ENCODE data around the gene ROPN1L. TPM values are rescaled to one million over a fixed set of nuclear protein-coding genes. Genes with fewer than 3 reads are reported as not detected.

The ROPN1L gene
- total RNA-seq, 1 donor from 2014 or later = 11.5 TPM

- H3K27me3 ChIP-seq (ENCODE audit: low read depth) = no peaks in the 10 kb centered on the region
- no peaks in the 10 kb centered on the region for H3K9me3 ChIP-seq
- intact Hi-C loops (cut with DNase I) = no loop called here
- peaks cover 17% of the 10 kb centered on the region for H3K4me1 ChIP-seq
- no peak overlapping the region for H3K4me3 ChIP-seq
- TF ChIP-seq, protein P1, sequence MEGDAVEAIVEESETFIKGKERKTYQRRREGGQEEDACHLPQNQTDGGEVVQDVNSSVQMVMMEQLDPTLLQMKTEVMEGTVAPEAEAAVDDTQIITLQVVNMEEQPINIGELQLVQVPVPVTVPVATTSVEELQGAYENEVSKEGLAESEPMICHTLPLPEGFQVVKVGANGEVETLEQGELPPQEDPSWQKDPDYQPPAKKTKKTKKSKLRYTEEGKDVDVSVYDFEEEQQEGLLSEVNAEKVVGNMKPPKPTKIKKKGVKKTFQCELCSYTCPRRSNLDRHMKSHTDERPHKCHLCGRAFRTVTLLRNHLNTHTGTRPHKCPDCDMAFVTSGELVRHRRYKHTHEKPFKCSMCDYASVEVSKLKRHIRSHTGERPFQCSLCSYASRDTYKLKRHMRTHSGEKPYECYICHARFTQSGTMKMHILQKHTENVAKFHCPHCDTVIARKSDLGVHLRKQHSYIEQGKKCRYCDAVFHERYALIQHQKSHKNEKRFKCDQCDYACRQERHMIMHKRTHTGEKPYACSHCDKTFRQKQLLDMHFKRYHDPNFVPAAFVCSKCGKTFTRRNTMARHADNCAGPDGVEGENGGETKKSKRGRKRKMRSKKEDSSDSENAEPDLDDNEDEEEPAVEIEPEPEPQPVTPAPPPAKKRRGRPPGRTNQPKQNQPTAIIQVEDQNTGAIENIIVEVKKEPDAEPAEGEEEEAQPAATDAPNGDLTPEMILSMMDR (IDR thresholded peaks at IDR 0.05) = no peak
- no peaks in the 10 kb centered on the region for H3K36me3 ChIP-seq
- ATAC-seq (no peak), DNase-seq (no peak)
- H3K27ac ChIP-seq = no peak overlapping the region
These were observed 39.7 kb downstream of the ROPN1L start for GRCh38 chr5:10481241-10481935.

DNA sequence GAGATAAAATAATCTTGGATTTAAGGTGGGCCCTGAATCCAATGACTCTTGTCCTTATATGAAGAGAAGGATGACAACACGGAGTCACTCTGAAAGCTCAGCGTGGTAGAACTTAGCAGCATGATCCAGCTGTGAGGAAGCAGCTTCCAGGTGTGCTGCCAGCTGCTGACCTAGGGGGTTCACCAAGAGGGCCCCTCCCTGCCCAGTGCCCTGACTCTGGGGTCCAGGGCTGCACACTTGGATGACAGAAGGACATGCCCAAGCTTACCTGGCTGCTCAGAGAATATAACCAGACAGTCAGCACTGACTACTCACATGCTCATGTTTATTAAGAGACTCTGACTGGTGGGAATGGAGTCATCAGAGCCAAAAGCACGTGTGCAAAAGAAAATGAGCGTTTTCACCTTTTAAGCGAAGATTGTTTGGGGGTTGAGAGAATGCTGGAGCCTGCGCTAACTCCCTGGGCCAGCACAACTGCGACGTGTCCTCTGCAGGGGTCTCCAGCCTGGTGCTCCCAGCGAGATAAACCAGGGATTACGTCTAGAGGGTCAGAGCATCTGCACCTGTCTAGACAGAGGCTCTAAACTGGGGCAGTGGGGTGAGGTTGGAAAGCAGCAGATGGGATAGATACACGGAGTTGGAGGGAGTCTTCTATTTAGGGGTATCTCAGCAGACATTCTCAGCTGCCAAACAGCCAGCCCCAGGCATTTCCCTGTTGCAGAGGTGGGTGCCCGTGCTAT lies 41.3 kb downstream of the ROPN1L start:
- TF ChIP-seq, protein P1 (IDR thresholded peaks at IDR 0.05) = no peak
- Histone ChIP-seq H3K36me3 (no peaks in the 10 kb centered on the region), H3K4me1 (peaks cover 17% of the 10 kb centered on the region), H3K9me3 (no peaks in the 10 kb centered on the region), H3K27ac (no peak overlapping the region), H3K4me3 (no peak overlapping the region), H3K27me3 (ENCODE audit: low read depth) (no peaks in the 10 kb centered on the region)
- intact Hi-C loops (cut with DNase I) = no loop called here
- no peak for DNase-seq
- no peak for ATAC-seq

DNA sequence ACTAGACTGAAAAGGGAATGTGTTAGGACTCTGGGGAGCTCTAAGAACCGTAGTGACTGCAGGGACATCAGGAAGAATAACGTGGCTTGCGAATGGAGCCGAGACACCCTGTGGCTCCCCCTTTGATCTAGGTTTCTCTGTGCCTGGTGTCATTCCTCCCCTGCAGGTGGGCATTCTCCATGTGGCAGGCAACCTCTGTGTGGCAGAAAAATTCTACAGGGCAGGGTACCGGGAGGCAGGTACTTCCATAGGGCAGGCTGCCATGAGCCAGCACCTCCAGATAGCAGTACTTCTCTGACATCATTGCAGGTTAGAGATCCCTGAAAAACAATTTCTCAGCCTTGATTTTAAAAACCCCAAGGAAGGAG lies 43.1 kb downstream of the ROPN1L start:
- Histone ChIP-seq H3K27ac (peak overlapping the region; percentile 27), H3K4me1 (peaks cover 22% of the 10 kb centered on the region), H3K36me3 (no peaks in the 10 kb centered on the region), H3K27me3 (ENCODE audit: low read depth) (no peaks in the 10 kb centered on the region), H3K4me3 (no peak overlapping the region), H3K9me3 (no peaks in the 10 kb centered on the region)
- TF ChIP-seq, protein P1 (IDR thresholded peaks at IDR 0.05) = no peak
- ATAC-seq = no peak
- intact Hi-C loops (cut with DNase I) = no loop called here
- DNase-seq = no peak

- H3K9me3 ChIP-seq = no peaks in the 10 kb centered on the region
- ATAC-seq = peak; percentile 65 to 67
- peaks cover 27% of the 10 kb centered on the region for H3K4me1 ChIP-seq
- intact Hi-C loops (cut with DNase I) = no loop called here
- TF ChIP-seq, protein P1 (IDR thresholded peaks at IDR 0.05) = no peak
- no peak overlapping the region for H3K4me3 ChIP-seq
- peak overlapping the region; percentile 27 for H3K27ac ChIP-seq
- DNase-seq = peak; percentile 56
- H3K27me3 ChIP-seq (ENCODE audit: low read depth) = no peaks in the 10 kb centered on the region
- no peaks in the 10 kb centered on the region for H3K36me3 ChIP-seq
These were observed 43.6 kb downstream of the ROPN1L start for GRCh38 chr5:10485142-10485795.

DNA sequence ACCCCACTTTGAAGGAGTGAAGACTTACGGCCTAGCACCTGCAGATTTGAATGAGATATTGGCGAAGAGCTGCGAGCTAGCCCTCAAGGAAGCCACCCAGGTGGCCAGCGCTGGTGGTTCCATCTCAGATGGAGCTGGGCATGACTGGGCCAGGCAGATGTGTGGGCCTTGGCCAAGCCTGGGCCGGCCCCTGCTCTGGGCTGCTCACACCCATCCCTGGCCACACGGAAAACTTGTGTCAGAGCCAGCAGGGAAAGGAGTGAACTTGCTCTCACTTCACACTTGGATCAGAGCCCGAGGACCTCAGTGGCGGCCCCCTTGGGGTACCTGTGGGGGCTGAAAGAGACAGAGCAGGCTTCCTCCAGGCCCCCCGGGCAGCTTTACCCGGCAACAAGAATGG lies 44.2 kb downstream of the ROPN1L start:
- Histone ChIP-seq H3K4me3 (no peak overlapping the region), H3K36me3 (no peaks in the 10 kb centered on the region), H3K9me3 (no peaks in the 10 kb centered on the region), H3K27ac (peak overlapping the region; percentile 27), H3K4me1 (peaks cover 32% of the 10 kb centered on the region), H3K27me3 (ENCODE audit: low read depth) (no peaks in the 10 kb centered on the region)
- intact Hi-C loops (cut with DNase I) = no loop called here
- DNase-seq = no peak
- TF ChIP-seq, protein P1 (IDR thresholded peaks at IDR 0.05) = no peak
- ATAC-seq = peak in 1 of 2 donors; percentile 34
